Measurements from ENCODE around the gene PDCD2L. TPM values are rescaled to one million over a fixed set of nuclear protein-coding genes. Genes with fewer than 3 reads are reported as not detected.

The PDCD2L gene
- total and polyA plus RNA-seq, 9 of the 15 experiments (the other 6 are each of a cell fraction or from before 2014, with no cell fraction given): 12.1 to 68.5 (median 56.3) TPM

- TF ChIP-seq ZNF175 (CRISPR knock-in tag; IDR thresholded peaks at IDR 0.05; ENCODE audit: low read depth) (no peak), HDGF (IDR thresholded peaks at IDR 0.05) (peak; percentile 14; the same call in 1 of the 2 replicates), ATF4 (CRISPR knock-in tag; IDR thresholded peaks at IDR 0.05) (no peak), ZNF384 (IDR thresholded peaks at IDR 0.05; ENCODE audit: low read depth, low read length) (peak; percentile 89), ARID3A (IDR thresholded peaks at IDR 0.05; ENCODE audit: borderline replicate concordance, low read depth, low read length) (no peak), HDAC3 (IDR thresholded peaks at IDR 0.05; ENCODE audit: borderline replicate concordance, partially characterized antibody) (no peak), POLR2B (IDR thresholded peaks at IDR 0.05; ENCODE audit: low read depth, partially characterized antibody) (no peak), ZNF23 (CRISPR knock-in tag; IDR thresholded peaks at IDR 0.05) (no peak)
Observed at GRCh38 chr19:34363094-34363493, 41.1 kb upstream of the PDCD2L start (continued).

GRCh38 chr19:34363930-34364329 lies 40.3 kb upstream of the PDCD2L start:
- peak overlapping the region in 1 of 2 experiments; percentile 53; a peak in 1 of 4 replicates for H3K9ac ChIP-seq (ENCODE audit: insufficient read depth in 1 of 2, low read depth in 2 of 2, low read length in 2 of 2)
- no peak for FAIRE-seq

More at GRCh38 chr19:34363930-34364329, 40.3 kb upstream of the PDCD2L start:
- Histone ChIP-seq H4K20me1 (replicated peaks; ENCODE audit: control insufficient read depth, insufficient read depth, low read length) (peaks cover 20% of the 10 kb centered on the region), H3K9me1 (ENCODE audit: control insufficient read depth, insufficient read depth, low read length) (peaks cover 11% of the 10 kb centered on the region), H3K4me2 (ENCODE audit: insufficient read depth, low read length) (peak overlapping the region; percentile 93; the same call in 1 of the 2 replicates), H3K4me3 (no peak overlapping the region), H3K36me3 (ENCODE audit: control insufficient read depth, insufficient read depth, low read length) (peaks cover 31% of the 10 kb centered on the region), H3K27me3 (ENCODE audit: control insufficient read depth in 2 of 2, insufficient read depth in 2 of 2, low read length in 2 of 2) (no peaks in the 10 kb centered on the region), H3K27ac (ENCODE audit: extremely low read depth, low read depth, low read length) (peak overlapping the region; percentile 9; the same call in 1 of the 3 replicates), H3K79me2 (ENCODE audit: control insufficient read depth, insufficient read depth, low read length) (peaks cover 42% of the 10 kb centered on the region), H3K4me1 (replicated peaks in 1 of 2; ENCODE audit: control insufficient read depth in 2 of 2, insufficient read depth in 2 of 2, low read length in 2 of 2) (peaks cover 55 to 69% of the 10 kb centered on the region in 2 experiments), H3K9me3 (replicated peaks; ENCODE audit: control insufficient read depth, insufficient read depth, low read depth, low read length) (no peaks in the 10 kb centered on the region), H2AFZ (ENCODE audit: low read depth, low read length) (peak overlapping the region; percentile 17; the same call in 1 of the 2 replicates)
- ChIA-PET POLR2A (interaction anchor here (0.6 to 0.7 kb wide), 2 partner anchors 91 to 218 kb away, joined by 4 read pairs; no protein-coding TSS in a partner anchor), CTCF (ENCODE audit: low intra/inter-chr PET ratio) (no interaction called here)
- intact Hi-C loops (cut with micrococcal nuclease) (no loop called here), in situ Hi-C loops (cut with MboI) (no loop called here)
- TF ChIP-seq TSC22D4 (tag; IDR thresholded peaks at IDR 0.05) (no peak), MNT (conservative IDR thresholded peaks at IDR 0.05) (peak in 1 of 2 experiments; percentile 51; a peak in 1 of 4 replicates), ZNF695 (CRISPR knock-in tag; IDR thresholded peaks at IDR 0.05) (no peak), CBFA2T2 (conservative IDR thresholded peaks at IDR 0.05) (no peak), THRB (CRISPR knock-in tag; conservative IDR thresholded peaks at IDR 0.05) (no peak), GATAD2A (IDR thresholded peaks at IDR 0.05) (no peak), SMAD1 (IDR thresholded peaks at IDR 0.05; ENCODE audit: low read depth, low read length, partially characterized antibody) (no peak)
- WGBS (ENCODE audit: insufficient coverage, low coverage, missing lambda C conversion rate): 95% methylated on average over 5 of the region's 5 CpGs
- DNase-seq (ENCODE audit: extremely low read depth in 1 of 4, low spot score in 3 of 4) (no peak), ATAC-seq (no peak)
- no TSS peak for BruUV-seq (replicated peaks)

All from K562 (cell line).